BE2C (cell line): ENCODE results near the gene CLCNKA.

Experiments
- DNase-seq: peaks from one replicate; pipeline ENCODE4 v3.0.0-alpha.2; 2020
- H3K27me3 ChIP-seq: fragments of 250-450 bp; sonication (Bioruptor Pico); 2 replicates; pipeline ENCODE4 v1.5.1; 2020; ENCODE audit warnings: mild to moderate bottlenecking
- H3K36me3 ChIP-seq: fragments of 250-450 bp; sonication (Bioruptor Pico); 2 replicates; pipeline ENCODE4 v1.5.1; 2020; ENCODE audit warnings: mild to moderate bottlenecking
- H3K4me1 ChIP-seq: fragments of 250-450 bp; sonication (Bioruptor Pico); 2 replicates; pipeline ENCODE4 v1.5.1; 2020
- H3K4me3 ChIP-seq: 2 replicates; pipeline ENCODE4 v1.5.1; 2011; ENCODE audit warnings: low read depth, low read length
- H3K9me3 ChIP-seq: fragments of 250-450 bp; sonication (Bioruptor Pico); 2 replicates; pipeline ENCODE4 v1.5.1; 2020
- TF ChIP-seq, protein P1 (sequence below): IDR thresholded peaks from 2 replicates; pipeline ENCODE4 v1.5.1; 2012; ENCODE audit warnings: mild to moderate bottlenecking, low read depth, low read length

The CLCNKA gene

DNA sequence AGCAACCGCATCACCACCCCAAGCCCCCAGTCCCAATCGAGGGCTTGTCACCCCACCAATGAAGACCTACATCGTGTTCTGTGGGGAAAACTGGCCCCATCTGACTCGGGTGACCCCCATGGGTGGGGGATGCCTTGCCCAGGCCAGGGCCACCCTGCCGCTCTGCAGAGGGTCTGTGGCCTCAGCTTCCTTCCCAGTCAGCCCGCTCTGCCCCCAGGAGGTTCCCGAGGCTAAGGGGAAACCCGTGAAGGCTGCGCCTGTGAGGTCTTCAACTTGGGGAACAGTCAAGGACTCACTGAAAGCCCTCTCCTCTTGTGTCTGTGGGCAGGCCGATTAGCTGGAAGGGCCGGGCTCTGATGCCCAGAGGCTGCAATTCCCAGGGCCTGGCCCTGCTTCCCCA lies 15.8 kb upstream of the CLCNKA start:
- TF ChIP-seq, protein P1, sequence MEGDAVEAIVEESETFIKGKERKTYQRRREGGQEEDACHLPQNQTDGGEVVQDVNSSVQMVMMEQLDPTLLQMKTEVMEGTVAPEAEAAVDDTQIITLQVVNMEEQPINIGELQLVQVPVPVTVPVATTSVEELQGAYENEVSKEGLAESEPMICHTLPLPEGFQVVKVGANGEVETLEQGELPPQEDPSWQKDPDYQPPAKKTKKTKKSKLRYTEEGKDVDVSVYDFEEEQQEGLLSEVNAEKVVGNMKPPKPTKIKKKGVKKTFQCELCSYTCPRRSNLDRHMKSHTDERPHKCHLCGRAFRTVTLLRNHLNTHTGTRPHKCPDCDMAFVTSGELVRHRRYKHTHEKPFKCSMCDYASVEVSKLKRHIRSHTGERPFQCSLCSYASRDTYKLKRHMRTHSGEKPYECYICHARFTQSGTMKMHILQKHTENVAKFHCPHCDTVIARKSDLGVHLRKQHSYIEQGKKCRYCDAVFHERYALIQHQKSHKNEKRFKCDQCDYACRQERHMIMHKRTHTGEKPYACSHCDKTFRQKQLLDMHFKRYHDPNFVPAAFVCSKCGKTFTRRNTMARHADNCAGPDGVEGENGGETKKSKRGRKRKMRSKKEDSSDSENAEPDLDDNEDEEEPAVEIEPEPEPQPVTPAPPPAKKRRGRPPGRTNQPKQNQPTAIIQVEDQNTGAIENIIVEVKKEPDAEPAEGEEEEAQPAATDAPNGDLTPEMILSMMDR = no peak
- Histone ChIP-seq H3K4me1 (no peaks in the 10 kb centered on the region), H3K27me3 (no peaks in the 10 kb centered on the region), H3K4me3 (no peak overlapping the region), H3K36me3 (no peaks in the 10 kb centered on the region), H3K9me3 (no peaks in the 10 kb centered on the region)
- DNase-seq = no peak

DNA sequence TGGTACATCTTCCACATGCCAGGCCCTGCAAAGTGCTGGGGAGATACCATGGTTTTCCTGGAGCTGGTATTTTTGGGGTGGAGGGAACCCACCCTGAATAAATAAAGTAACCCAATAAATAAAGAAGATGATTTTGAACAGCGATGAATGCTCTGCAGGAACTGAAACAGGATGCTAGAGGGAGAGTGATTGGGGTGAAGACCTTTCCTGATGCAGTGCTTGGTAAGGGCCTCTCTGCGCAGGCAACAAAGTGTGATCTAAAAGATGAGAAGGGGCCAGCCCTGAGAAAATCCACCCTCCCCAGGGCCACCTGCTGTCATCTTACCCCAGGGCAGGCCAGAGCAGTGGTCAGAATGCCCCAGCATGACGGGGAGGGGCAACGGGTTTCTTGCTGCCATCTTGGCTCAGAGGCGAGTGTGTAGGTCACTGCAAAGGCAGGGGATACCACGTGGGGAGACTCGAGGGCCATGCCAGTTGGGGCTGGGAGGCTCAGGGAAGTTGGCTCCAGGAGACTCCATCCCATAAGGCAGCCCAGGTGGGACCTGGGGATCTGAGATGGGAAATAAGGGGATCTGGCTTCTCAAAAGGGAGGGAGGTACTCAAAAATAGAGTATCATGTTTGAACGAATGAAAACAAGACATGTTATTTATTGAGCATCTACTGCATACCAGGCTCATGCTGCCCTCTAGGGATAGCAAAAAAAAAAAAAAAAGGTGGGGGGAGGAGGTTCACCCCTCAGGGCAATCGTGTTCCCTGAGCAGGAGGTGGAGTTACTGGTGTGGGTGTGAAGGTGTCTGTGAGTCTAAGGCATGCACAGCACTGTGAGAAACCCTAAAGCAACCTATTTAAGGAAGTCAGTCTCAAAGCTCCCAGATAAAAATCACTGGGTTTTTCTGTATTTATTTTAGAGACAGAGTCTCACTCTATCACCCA lies 15.0 kb upstream of the CLCNKA start:
- no peaks in the 10 kb centered on the region for H3K4me1 ChIP-seq
- TF ChIP-seq, protein P1 = no peak
- DNase-seq = no peak
- no peaks in the 10 kb centered on the region for H3K9me3 ChIP-seq
- H3K27me3 ChIP-seq = no peaks in the 10 kb centered on the region
- no peaks in the 10 kb centered on the region for H3K36me3 ChIP-seq
- H3K4me3 ChIP-seq = no peak overlapping the region

DNA sequence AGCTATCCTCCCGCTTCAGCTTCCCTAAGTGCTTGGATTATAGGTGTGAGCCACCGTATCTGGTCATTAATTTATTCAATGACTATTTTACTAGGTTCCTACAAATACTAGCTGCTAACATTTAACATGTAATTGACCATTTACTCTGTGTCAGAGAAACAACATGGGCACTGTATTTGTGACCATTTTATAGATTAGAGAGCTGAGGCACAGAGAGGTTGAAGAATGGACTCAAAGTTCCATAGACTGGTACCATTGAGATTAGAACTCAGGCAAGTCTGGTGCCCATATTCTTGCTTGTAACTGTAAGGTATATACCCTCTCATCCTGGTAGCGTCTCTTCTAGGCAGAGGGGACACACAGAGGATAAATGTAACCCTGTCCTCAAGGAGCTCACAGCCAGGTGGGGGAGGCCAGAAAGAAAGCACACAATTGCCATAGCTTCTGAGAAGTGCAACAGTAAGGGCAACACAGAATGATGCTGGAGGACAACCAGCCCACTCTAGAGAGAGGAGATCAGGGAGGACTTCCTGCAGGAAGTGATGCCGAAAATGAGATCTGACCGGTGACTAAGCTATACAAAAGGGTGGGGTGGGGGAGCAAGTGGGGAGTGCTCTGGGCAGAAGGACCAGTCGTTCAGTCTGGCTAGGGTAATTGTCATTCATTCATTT lies 14.0 kb upstream of the CLCNKA start:
- H3K4me1 ChIP-seq = no peaks in the 10 kb centered on the region
- TF ChIP-seq, protein P1 = no peak
- no peaks in the 10 kb centered on the region for H3K9me3 ChIP-seq
- no peak overlapping the region for H3K4me3 ChIP-seq
- no peaks in the 10 kb centered on the region for H3K27me3 ChIP-seq
- no peak for DNase-seq
- no peaks in the 10 kb centered on the region for H3K36me3 ChIP-seq

DNA sequence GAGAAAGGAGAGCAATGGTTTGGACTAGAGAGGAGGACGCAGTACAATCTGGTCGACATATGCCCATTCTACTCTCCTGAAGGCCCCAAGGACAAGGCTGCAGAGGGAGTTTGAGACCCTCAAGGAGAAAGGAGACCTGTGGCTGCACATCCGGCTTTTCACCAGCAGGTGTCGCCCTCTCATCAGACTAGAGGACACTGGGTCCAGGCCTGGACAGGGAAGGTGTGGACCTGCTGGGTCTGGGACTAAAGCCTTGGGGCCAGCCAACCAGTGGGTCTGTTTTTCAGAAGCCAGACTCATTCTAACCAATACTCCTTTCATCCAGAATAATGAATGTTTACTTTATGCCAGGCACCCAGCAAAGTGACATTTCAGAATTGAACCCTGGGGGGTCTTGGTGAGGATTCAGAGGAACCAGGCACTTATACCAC lies 12.8 kb upstream of the CLCNKA start:
- H3K4me3 ChIP-seq = no peak overlapping the region
- peak; percentile 77 for DNase-seq
- H3K36me3 ChIP-seq = no peaks in the 10 kb centered on the region
- no peaks in the 10 kb centered on the region for H3K9me3 ChIP-seq
- H3K27me3 ChIP-seq = no peaks in the 10 kb centered on the region
- peaks cover 5% of the 10 kb centered on the region for H3K4me1 ChIP-seq
- TF ChIP-seq, protein P1 = peak; percentile 82

DNA sequence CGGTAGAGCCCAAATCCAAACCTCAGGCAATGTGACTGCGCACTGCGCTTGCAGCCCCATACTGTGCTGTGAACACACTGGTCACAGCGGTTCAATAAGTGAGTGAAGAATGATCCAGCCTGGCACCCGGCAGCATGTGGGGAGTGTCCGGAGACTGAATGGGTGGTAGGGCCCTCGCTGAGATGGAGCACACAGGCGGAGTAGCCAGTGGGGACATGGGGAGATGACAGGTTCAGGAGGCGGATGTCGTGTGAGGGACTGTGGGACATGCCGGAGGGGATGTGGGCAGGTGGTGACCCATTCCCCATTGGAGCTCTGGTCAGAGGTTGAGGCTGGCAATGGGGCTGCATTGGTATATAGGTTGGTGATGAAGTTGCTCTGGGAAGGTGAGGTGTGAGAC lies 12.2 kb upstream of the CLCNKA start:
- Histone ChIP-seq H3K36me3 (no peaks in the 10 kb centered on the region), H3K9me3 (no peaks in the 10 kb centered on the region), H3K4me3 (no peak overlapping the region), H3K27me3 (no peaks in the 10 kb centered on the region), H3K4me1 (peaks cover 10% of the 10 kb centered on the region)
- DNase-seq = no peak
- TF ChIP-seq, protein P1 = no peak

DNA sequence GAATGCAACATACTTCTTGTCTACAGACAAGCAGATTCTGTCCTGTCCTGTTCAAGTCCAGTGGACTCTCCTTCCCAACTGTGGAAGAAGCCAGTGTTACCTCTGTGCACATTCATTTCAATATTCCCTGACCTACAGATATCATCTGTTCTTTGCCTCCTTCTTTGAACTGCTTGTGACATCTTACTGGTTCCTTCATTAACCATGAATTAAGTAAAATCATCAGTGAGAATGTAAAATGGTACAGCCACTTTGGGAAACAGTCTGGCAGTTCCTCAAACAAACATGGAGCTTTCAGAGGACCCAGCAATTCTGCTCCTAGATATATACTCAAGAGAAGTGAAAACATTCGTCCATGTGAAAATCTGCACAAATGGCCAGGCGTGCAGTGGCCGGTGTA lies 11.0 kb upstream of the CLCNKA start:
- no peaks in the 10 kb centered on the region for H3K9me3 ChIP-seq
- H3K4me1 ChIP-seq = peaks cover 18% of the 10 kb centered on the region
- H3K27me3 ChIP-seq = no peaks in the 10 kb centered on the region
- TF ChIP-seq, protein P1 = no peak
- no peak overlapping the region for H3K4me3 ChIP-seq
- no peaks in the 10 kb centered on the region for H3K36me3 ChIP-seq
- DNase-seq = no peak
